ENCODE measurements around the gene SLC25A33.

Gene SLC25A33

DNA sequence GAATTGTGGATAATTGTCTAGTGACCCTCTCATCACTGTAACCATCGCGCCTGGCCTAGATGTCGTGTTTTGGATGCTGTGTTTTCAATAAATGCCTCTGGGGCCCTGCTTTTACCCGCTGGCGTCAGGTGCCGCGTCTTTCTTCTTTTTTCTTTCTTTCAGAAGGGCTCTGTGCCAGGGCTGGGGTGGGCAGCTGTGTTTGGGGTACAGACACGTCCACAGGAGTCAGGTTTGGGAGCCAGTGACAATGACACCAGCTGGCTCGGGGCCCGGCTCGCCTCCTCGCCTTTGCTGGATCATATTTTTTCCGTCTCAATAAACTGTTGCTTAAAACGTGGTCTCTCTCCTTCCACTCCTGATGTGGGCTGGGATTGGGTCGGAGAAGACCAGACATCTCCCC is 65.6 kb downstream of the SLC25A33 start:
- DNase-seq (ENCODE audit: low spot score) (no peak), ATAC-seq (ENCODE audit: low read depth) (no peak)
- no peak overlapping the region for H3K4me3 ChIP-seq (ENCODE audit: severe bottlenecking)
- H3K27ac ChIP-seq (ENCODE audit: poor library complexity, severe bottlenecking): no peak overlapping the region
- TF ChIP-seq, protein P1, sequence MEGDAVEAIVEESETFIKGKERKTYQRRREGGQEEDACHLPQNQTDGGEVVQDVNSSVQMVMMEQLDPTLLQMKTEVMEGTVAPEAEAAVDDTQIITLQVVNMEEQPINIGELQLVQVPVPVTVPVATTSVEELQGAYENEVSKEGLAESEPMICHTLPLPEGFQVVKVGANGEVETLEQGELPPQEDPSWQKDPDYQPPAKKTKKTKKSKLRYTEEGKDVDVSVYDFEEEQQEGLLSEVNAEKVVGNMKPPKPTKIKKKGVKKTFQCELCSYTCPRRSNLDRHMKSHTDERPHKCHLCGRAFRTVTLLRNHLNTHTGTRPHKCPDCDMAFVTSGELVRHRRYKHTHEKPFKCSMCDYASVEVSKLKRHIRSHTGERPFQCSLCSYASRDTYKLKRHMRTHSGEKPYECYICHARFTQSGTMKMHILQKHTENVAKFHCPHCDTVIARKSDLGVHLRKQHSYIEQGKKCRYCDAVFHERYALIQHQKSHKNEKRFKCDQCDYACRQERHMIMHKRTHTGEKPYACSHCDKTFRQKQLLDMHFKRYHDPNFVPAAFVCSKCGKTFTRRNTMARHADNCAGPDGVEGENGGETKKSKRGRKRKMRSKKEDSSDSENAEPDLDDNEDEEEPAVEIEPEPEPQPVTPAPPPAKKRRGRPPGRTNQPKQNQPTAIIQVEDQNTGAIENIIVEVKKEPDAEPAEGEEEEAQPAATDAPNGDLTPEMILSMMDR (IDR thresholded peaks at IDR 0.05; ENCODE audit: poor library complexity, severe bottlenecking): no peak
- peaks cover 30% of the 10 kb centered on the region for H3K36me3 ChIP-seq (ENCODE audit: low read depth)
- H3K27me3 ChIP-seq (ENCODE audit: insufficient read depth, poor library complexity, severe bottlenecking): no peaks in the 10 kb centered on the region
- H3K9me3 ChIP-seq (ENCODE audit: severe bottlenecking): no peaks in the 10 kb centered on the region
- H3K4me1 ChIP-seq (ENCODE audit: insufficient read depth, poor library complexity, severe bottlenecking): no peaks in the 10 kb centered on the region

DNA sequence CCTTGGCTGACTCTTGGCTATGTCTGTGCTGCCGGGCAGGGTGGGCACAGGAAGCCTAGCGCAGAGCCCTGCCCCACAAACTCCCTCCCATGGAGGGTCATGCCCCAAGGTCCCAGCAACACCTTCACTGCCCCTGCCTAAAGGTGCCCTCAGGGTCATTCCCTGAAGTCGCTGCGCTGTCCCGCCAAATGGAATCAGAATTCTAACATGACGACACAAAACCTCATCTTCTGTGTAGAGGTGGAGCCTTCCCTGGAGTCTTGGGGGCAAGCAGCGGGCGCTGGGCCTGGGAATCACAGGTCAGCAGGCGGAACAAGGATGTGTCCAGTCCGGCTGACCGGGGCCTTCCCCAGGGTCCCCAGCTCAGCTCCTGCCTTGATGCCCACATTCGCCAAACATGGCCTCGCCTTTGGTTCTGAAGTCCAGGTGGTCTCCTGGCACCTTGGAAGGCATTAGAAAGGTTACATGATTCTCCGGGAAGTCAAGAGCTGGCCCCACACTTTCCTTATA is 66.7 kb downstream of the SLC25A33 start:
- H3K4me1 ChIP-seq (ENCODE audit: insufficient read depth, poor library complexity, severe bottlenecking): no peaks in the 10 kb centered on the region
- TF ChIP-seq, protein P1 (IDR thresholded peaks at IDR 0.05; ENCODE audit: poor library complexity, severe bottlenecking): no peak
- H3K9me3 ChIP-seq (ENCODE audit: severe bottlenecking): no peaks in the 10 kb centered on the region
- no peak for ATAC-seq (ENCODE audit: low read depth)
- no peak for DNase-seq (ENCODE audit: low spot score)
- H3K27me3 ChIP-seq (ENCODE audit: insufficient read depth, poor library complexity, severe bottlenecking): no peaks in the 10 kb centered on the region
- no peak overlapping the region for H3K4me3 ChIP-seq (ENCODE audit: severe bottlenecking)
- H3K27ac ChIP-seq (ENCODE audit: poor library complexity, severe bottlenecking): no peak overlapping the region
- peaks cover 29% of the 10 kb centered on the region for H3K36me3 ChIP-seq (ENCODE audit: low read depth)

DNA sequence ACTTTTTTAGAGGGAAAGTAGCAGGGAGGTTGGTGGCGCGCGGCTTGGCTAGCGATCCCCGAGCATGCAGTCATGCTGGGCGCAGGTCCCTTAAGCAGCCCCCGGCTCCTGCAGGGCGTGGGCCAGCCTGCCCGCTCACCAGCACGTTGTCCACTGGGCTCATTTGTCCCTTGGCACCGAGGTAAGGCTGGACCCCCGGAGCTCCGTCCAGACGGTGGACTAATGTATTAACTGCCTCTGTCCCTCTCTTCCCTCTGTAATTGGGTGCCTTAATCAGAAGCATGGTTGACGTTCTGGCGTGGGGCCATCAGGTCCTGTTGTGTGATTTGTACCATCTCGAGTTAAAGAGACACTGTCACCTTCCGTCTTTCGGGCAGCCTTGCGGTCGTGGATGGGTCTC is 67.2 kb downstream of the SLC25A33 start:
- ATAC-seq (ENCODE audit: low read depth): no peak
- no peak overlapping the region for H3K27ac ChIP-seq (ENCODE audit: poor library complexity, severe bottlenecking)
- H3K27me3 ChIP-seq (ENCODE audit: insufficient read depth, poor library complexity, severe bottlenecking): no peaks in the 10 kb centered on the region
- TF ChIP-seq, protein P1 (IDR thresholded peaks at IDR 0.05; ENCODE audit: poor library complexity, severe bottlenecking): no peak
- H3K9me3 ChIP-seq (ENCODE audit: severe bottlenecking): no peaks in the 10 kb centered on the region
- peaks cover 29% of the 10 kb centered on the region for H3K36me3 ChIP-seq (ENCODE audit: low read depth)
- no peak for DNase-seq (ENCODE audit: low spot score)
- H3K4me1 ChIP-seq (ENCODE audit: insufficient read depth, poor library complexity, severe bottlenecking): no peaks in the 10 kb centered on the region
- no peak overlapping the region for H3K4me3 ChIP-seq (ENCODE audit: severe bottlenecking)

- Histone ChIP-seq H3K27me3 (ENCODE audit: insufficient read depth, poor library complexity, severe bottlenecking) (no peaks in the 10 kb centered on the region), H3K27ac (ENCODE audit: poor library complexity, severe bottlenecking) (no peak overlapping the region), H3K4me3 (ENCODE audit: severe bottlenecking) (no peak overlapping the region), H3K4me1 (ENCODE audit: insufficient read depth, poor library complexity, severe bottlenecking) (no peaks in the 10 kb centered on the region), H3K9me3 (ENCODE audit: severe bottlenecking) (no peaks in the 10 kb centered on the region), H3K36me3 (ENCODE audit: low read depth) (peaks cover 29% of the 10 kb centered on the region)
- no peak for ATAC-seq (ENCODE audit: low read depth)
- DNase-seq (ENCODE audit: low spot score): no peak
- TF ChIP-seq, protein P1 (IDR thresholded peaks at IDR 0.05; ENCODE audit: poor library complexity, severe bottlenecking): no peak
Measured at GRCh38 chr1:9606948-9607347, 67.7 kb downstream of the SLC25A33 start.

DNA sequence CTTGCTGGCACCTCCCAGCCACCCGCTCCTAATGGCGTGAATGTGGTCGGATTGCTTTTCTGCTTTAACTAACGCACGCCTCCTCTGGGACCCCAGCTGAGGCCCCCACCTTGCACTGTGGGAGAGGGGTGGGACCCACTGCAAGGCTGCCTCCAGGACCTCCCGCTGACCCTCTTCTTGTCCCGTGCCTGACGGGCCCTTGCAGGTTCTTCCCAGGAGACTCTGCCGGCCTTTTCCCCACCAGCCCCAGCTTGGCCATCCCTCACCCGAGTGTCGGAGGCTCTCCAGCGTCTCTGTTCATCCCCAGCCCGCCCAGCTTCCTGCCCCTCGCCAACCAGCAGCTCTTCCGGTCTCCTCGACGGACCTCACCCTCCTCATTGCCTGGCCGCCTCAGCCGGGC is 68.1 kb downstream of the SLC25A33 start:
- Histone ChIP-seq H3K36me3 (ENCODE audit: low read depth) (peaks cover 28% of the 10 kb centered on the region), H3K27ac (ENCODE audit: poor library complexity, severe bottlenecking) (no peak overlapping the region), H3K4me3 (ENCODE audit: severe bottlenecking) (no peak overlapping the region), H3K4me1 (ENCODE audit: insufficient read depth, poor library complexity, severe bottlenecking) (no peaks in the 10 kb centered on the region), H3K9me3 (ENCODE audit: severe bottlenecking) (no peaks in the 10 kb centered on the region), H3K27me3 (ENCODE audit: insufficient read depth, poor library complexity, severe bottlenecking) (no peaks in the 10 kb centered on the region)
- DNase-seq (ENCODE audit: low spot score) (no peak), ATAC-seq (ENCODE audit: low read depth) (no peak)
- TF ChIP-seq, protein P1 (IDR thresholded peaks at IDR 0.05; ENCODE audit: poor library complexity, severe bottlenecking): no peak

All from RWPE2 (cell line).